CD4-positive, alpha-beta T cell (primary cell): Measurements from ENCODE around the gene TENT4B. TPM values are rescaled to one million over a fixed set of nuclear protein-coding genes. Genes with fewer than 3 reads are reported as not detected.

Experiments used
- ATAC-seq: fragments of 200-7000 bp; cut with Tn5 transposase; one replicate; pipeline ENCODE4 v1.10.0; 2022; ENCODE audit warnings: mild to moderate bottlenecking; ENCODE audit not compliant: poor library complexity
- CTCF ChIA-PET: fragments of 350-600 bp; sonication (Branson Sonifier 250); formaldehyde crosslinking; loops from one replicate; lab custom pipeline; 2021; ENCODE audit warnings: antibody characterized with exemption, inconsistent platforms; lab: Charles Lee
- POLR2A ChIA-PET: fragments of 350-600 bp; sonication (Branson Sonifier 250); formaldehyde crosslinking; loops from one replicate; lab custom pipeline; 2021; ENCODE audit warnings: antibody characterized with exemption, inconsistent platforms; lab: Charles Lee
- DNase-seq, 14 experiments: peaks; one replicate each; pipeline ENCODE4 v3.0.0-alpha.2; 2013 to 2020; ENCODE audit warnings: mixed read lengths in 2 of 14
- H3K27ac ChIP-seq, 2 donors: one replicate each; pipeline versions ENCODE4 v1.5.1 to v1.7.0; 2013; ENCODE audit warnings: low read length in 2 of 2, low read depth in 1 of 2, mild to moderate bottlenecking in 1 of 2
- H3K27me3 ChIP-seq, 2 experiments: 1 replicate in 1 of 2; 2 replicates in 1 of 2; pipeline versions ENCODE4 v1.6.1 to v1.7.0; 2013; ENCODE audit warnings: low read length in 2 of 2, control low read depth in 1 of 2, mild to moderate bottlenecking in 1 of 2, moderate library complexity in 1 of 2; ENCODE audit not compliant: insufficient read depth in 2 of 2, control insufficient read depth in 1 of 2
- H3K36me3 ChIP-seq: one replicate; pipeline ENCODE4 v1.6.1; 2013; ENCODE audit warnings: low read length, control low read depth; ENCODE audit not compliant: insufficient read depth
- H3K4me1 ChIP-seq: one replicate; pipeline ENCODE4 v1.6.1; 2013; ENCODE audit warnings: low read length, control low read depth; ENCODE audit not compliant: insufficient read depth
- H3K4me3 ChIP-seq: one replicate; pipeline ENCODE4 v1.5.1; 2013; ENCODE audit warnings: mild to moderate bottlenecking, low read length, moderate library complexity
- H3K9me3 ChIP-seq, 2 experiments: 1 replicate in 1 of 2; 2 replicates in 1 of 2; pipeline versions ENCODE4 v1.6.1 to v1.7.0; 2013; ENCODE audit warnings: low read length in 2 of 2, mild to moderate bottlenecking in 2 of 2, control low read depth in 1 of 2, moderate library complexity in 1 of 2; ENCODE audit not compliant: control insufficient read depth in 1 of 2, insufficient read depth in 1 of 2
- H3K27ac Mint-ChIP-seq: one replicate; pipeline ENCODE4 v1.8.0; 2020; ENCODE audit warnings: mixed read lengths
- H3K27me3 Mint-ChIP-seq: one replicate; pipeline ENCODE4 v1.8.0; 2021; ENCODE audit warnings: mixed read lengths
- H3K36me3 Mint-ChIP-seq: one replicate; pipeline ENCODE4 v1.8.0; 2021; ENCODE audit warnings: low read depth, mixed read lengths
- H3K4me1 Mint-ChIP-seq: one replicate; pipeline ENCODE4 v1.8.0; 2021; ENCODE audit warnings: low read depth, mixed read lengths
- H3K4me3 Mint-ChIP-seq: one replicate; pipeline ENCODE4 v1.8.0; 2020; ENCODE audit warnings: mild to moderate bottlenecking, mixed read lengths
- H3K9me3 Mint-ChIP-seq: one replicate; pipeline ENCODE4 v1.8.0; 2020; ENCODE audit warnings: mixed read lengths
- CTCF ChIP-seq: fragments of 200-600 bp; IDR thresholded peaks from one replicate; pipeline ENCODE4 v1.8.0; 2022; ENCODE audit warnings: antibody characterized with exemption, mild to moderate bottlenecking
- intact Hi-C, 2 experiments: fragments of 100-400 bp; cut with DNase I in 1 of 2; cut with micrococcal nuclease in 1 of 2; formaldehyde crosslinking; loops; one replicate each; pipeline versions ENCODE4 v1.15.1 to v1.9.0; 2023 to 2025; cut with DNase I, micrococcal nuclease
- total RNA-seq, 174 experiments: library from RNA in 2 of 174; stranded (reverse) in 2 of 174; gene quantifications; one replicate each; pipeline ENCODE4 v1.2.3 and lab custom pipeline; 2021 to 2026

The TENT4B gene
- total RNA-seq, 2 experiments from 2014 or later, result 32.9 to 35.0 TPM

GRCh38 chr16:50244504-50245416 lies 91.7 kb downstream of the TENT4B start:
- Histone ChIP-seq H3K4me1 (peaks cover 21% of the 10 kb centered on the region), H3K36me3 (no peaks in the 10 kb centered on the region), H3K4me3 (no peak overlapping the region), H3K9me3 (no peaks in the 10 kb centered on the region), H3K27me3 (no peaks in the 10 kb centered on the region), H3K27ac (no peak overlapping the region)
- no peaks in the 10 kb centered on the region for H3K9me3 Mint-ChIP-seq
- no peak overlapping the region for H3K27ac Mint-ChIP-seq
- DNase-seq (no peak), ATAC-seq (no peak)
- ChIA-PET CTCF (no interaction called here), POLR2A (interaction anchor here (0.9 to 1.3 kb wide), 2 partner anchors 30 to 110 kb away, joined by 4 to 5 read pairs; no protein-coding TSS in a partner anchor)
- intact Hi-C loops, result no loop called here
- H3K4me1 Mint-ChIP-seq, result peaks cover 7% of the 10 kb centered on the region
- no peak for TF ChIP-seq CTCF
- H3K4me3 Mint-ChIP-seq, result peak overlapping the region; percentile 83
- H3K27me3 Mint-ChIP-seq, result no peaks in the 10 kb centered on the region
- H3K36me3 Mint-ChIP-seq, result no peaks in the 10 kb centered on the region

GRCh38 chr16:50245417-50246298 lies 92.6 kb downstream of the TENT4B start:
- H3K4me3 Mint-ChIP-seq, result peak overlapping the region; percentile 83
- ChIA-PET POLR2A (interaction anchor here (0.9 to 1.3 kb wide), 3 partner anchors 29 to 109 kb away, joined by 3 to 5 read pairs (median 4); no protein-coding TSS in a partner anchor), CTCF (interaction anchor here (1.1 kb wide), 1 partner anchor 41 kb away, joined by 3 read pairs; no protein-coding TSS in a partner anchor)
- H3K27me3 Mint-ChIP-seq, result no peaks in the 10 kb centered on the region
- intact Hi-C loops, result no loop called here
- Histone ChIP-seq H3K9me3 (no peaks in the 10 kb centered on the region), H3K4me3 (peak overlapping the region; percentile 59), H3K36me3 (no peaks in the 10 kb centered on the region), H3K27ac (no peak overlapping the region), H3K27me3 (no peaks in the 10 kb centered on the region), H3K4me1 (peaks cover 21% of the 10 kb centered on the region)
- peaks cover 7% of the 10 kb centered on the region for H3K4me1 Mint-ChIP-seq
- DNase-seq (peak in 9 of 14 experiments; percentile 36 to 72 (median 50)), ATAC-seq (peak; percentile 71)
- H3K36me3 Mint-ChIP-seq, result no peaks in the 10 kb centered on the region
- H3K9me3 Mint-ChIP-seq, result no peaks in the 10 kb centered on the region
- H3K27ac Mint-ChIP-seq, result no peak overlapping the region
- TF ChIP-seq CTCF, result no peak
